Liver (tissue), 9 donors: ENCODE results near the gene DHRSX. TPM values are rescaled to one million over a fixed set of nuclear protein-coding genes. Genes with fewer than 3 reads are reported as not detected.
A peak's percentile ranks its signal among the peaks of the same experiment; 100 is the strongest.

Experiments
- DNase-seq: peaks from one replicate; pipeline ENCODE4 v3.0.0-alpha.2; 2017; ENCODE audit warnings: low spot score
- H3K27ac ChIP-seq, 2 donors: one replicate each; pipeline ENCODE4 v1.7.0; 2013; ENCODE audit warnings: inconsistent platforms in 2 of 2, low read length in 2 of 2, control low read depth in 1 of 2, low read depth in 1 of 2, mild to moderate bottlenecking in 1 of 2
- H3K27me3 ChIP-seq, 4 donors: one replicate each; pipeline versions ENCODE4 v1.6.1 to v1.7.0; 2013; ENCODE audit warnings: low read length in 3 of 4, inconsistent platforms in 1 of 4, mild to moderate bottlenecking in 1 of 4, moderate library complexity in 1 of 4; ENCODE audit not compliant: control insufficient read depth in 4 of 4, insufficient read depth in 4 of 4
- H3K36me3 ChIP-seq, 4 donors: one replicate each; pipeline versions ENCODE4 v1.6.1 to v1.7.0; 2013; ENCODE audit warnings: low read length in 3 of 4, mild to moderate bottlenecking in 3 of 4, low read depth in 1 of 4, moderate library complexity in 1 of 4; ENCODE audit not compliant: control insufficient read depth in 4 of 4, insufficient read depth in 3 of 4
- H3K4me1 ChIP-seq, 4 donors: one replicate each; pipeline versions ENCODE4 v1.6.1 to v1.7.0; 2013; ENCODE audit warnings: low read length in 3 of 4, mild to moderate bottlenecking in 3 of 4, moderate library complexity in 1 of 4; ENCODE audit not compliant: control insufficient read depth in 4 of 4, insufficient read depth in 4 of 4
- H3K4me3 ChIP-seq, 3 donors: one replicate each; pipeline versions ENCODE4 v1.6.1 to v1.7.0; 2013; ENCODE audit warnings: low read length in 3 of 3, control low read depth in 1 of 3, low read depth in 1 of 3, mild to moderate bottlenecking in 1 of 3
- H3K9ac ChIP-seq, 2 donors: one replicate each; pipeline ENCODE4 v1.7.0; 2013; ENCODE audit warnings: low read length in 2 of 2, mild to moderate bottlenecking in 2 of 2, moderate library complexity in 2 of 2, control low read depth in 1 of 2, low read depth in 1 of 2
- H3K9me3 ChIP-seq, 4 donors: one replicate each; pipeline versions ENCODE4 v1.6.1 to v1.7.0; 2013; ENCODE audit warnings: low read length in 3 of 4; ENCODE audit not compliant: control insufficient read depth in 4 of 4
- FOXA1 ChIP-seq: IDR thresholded peaks from 2 replicates; pipeline ENCODE4 v1.6.1; 2016; ENCODE audit warnings: antibody characterized with exemption
- FOXA2 ChIP-seq: IDR thresholded peaks from 2 replicates; pipeline ENCODE4 v1.6.1; 2016; ENCODE audit warnings: antibody characterized with exemption
- GABPA ChIP-seq, 2 donors: IDR thresholded peaks in 1 of 2; conservative IDR thresholded peaks in 1 of 2; 2 replicates each; pipeline ENCODE4 v1.6.1; 2016; ENCODE audit warnings: antibody characterized with exemption in 2 of 2, mild to moderate bottlenecking in 1 of 2, moderate library complexity in 1 of 2
- HNF4A ChIP-seq, 2 donors: conservative IDR thresholded peaks; 2 replicates each; pipeline ENCODE4 v1.6.1; 2016; ENCODE audit warnings: antibody characterized with exemption in 2 of 2, mild to moderate bottlenecking in 2 of 2
- JUND ChIP-seq, 2 donors: IDR thresholded peaks; 2 replicates each; pipeline ENCODE4 v1.6.1; 2016; ENCODE audit warnings: antibody characterized with exemption in 2 of 2
- RAD21 ChIP-seq, 2 donors: IDR thresholded peaks; 2 replicates each; pipeline ENCODE4 v1.6.1; 2016; ENCODE audit warnings: antibody characterized with exemption in 2 of 2, mild to moderate bottlenecking in 2 of 2
- RXRA ChIP-seq, 2 donors: IDR thresholded peaks; 2 replicates each; pipeline ENCODE4 v1.6.1; 2017 to 2018; ENCODE audit warnings: antibody characterized with exemption in 2 of 2, mild to moderate bottlenecking in 1 of 2
- SP1 ChIP-seq: IDR thresholded peaks from 2 replicates; pipeline ENCODE4 v1.6.1; 2018; ENCODE audit warnings: antibody characterized with exemption, mild to moderate bottlenecking
- YY1 ChIP-seq: IDR thresholded peaks from 2 replicates; pipeline ENCODE4 v1.6.1; 2016; ENCODE audit warnings: antibody characterized with exemption, mild to moderate bottlenecking
- WGBS: extraction: QIAGEN DNeasy Blood & Tissue Kit; methylation state at CpG from one replicate; pipeline ENCODE4 v1.1.7; 2013; 5-methylcytosine and 5-hydroxymethylcytosine counted together
- polyA plus RNA-seq, 2 donors: library from polyadenylated mRNA; stranded (reverse) in 1 of 2; unstranded in 1 of 2; fragments of 200-250 nt in 1 of 2; fragments of >200 nt in 1 of 2; fragmentation: Nextera tagmentation in 1 of 2; extraction: Ambion mirVana in 1 of 2; gene quantifications; one replicate each; pipeline versions ENCODE4 v1.2.1 to v1.2.3, GENCODE V29; 2013 to 2015
- total RNA-seq, 2 donors: library from RNA; depleted of rRNA; stranded (reverse); fragments of >200 nt; gene quantifications; one replicate each; pipeline ENCODE4 v1.2.3, GENCODE V29; 2014
- TF ChIP-seq, protein P1 (sequence below): IDR thresholded peaks from 2 replicates; pipeline ENCODE4 v1.6.1; 2016; ENCODE audit warnings: antibody characterized with exemption
- TF ChIP-seq, protein P2 (sequence below): IDR thresholded peaks from 2 replicates; pipeline ENCODE4 v1.6.1; 2016; ENCODE audit warnings: antibody characterized with exemption
- TF ChIP-seq, protein P3 (sequence below): IDR thresholded peaks from 2 replicates; pipeline ENCODE4 v1.6.1; 2016; ENCODE audit warnings: antibody characterized with exemption, mild to moderate bottlenecking
- donor health status: healthy.
- donor health status: healthy.
- donor health status: healthy.
- donor health status: healthy.
- donor health status: healthy.

Gene DHRSX
- total and polyA plus RNA-seq, 4 donors, result 17.2 to 35.2 (median 23.3) TPM

DNA sequence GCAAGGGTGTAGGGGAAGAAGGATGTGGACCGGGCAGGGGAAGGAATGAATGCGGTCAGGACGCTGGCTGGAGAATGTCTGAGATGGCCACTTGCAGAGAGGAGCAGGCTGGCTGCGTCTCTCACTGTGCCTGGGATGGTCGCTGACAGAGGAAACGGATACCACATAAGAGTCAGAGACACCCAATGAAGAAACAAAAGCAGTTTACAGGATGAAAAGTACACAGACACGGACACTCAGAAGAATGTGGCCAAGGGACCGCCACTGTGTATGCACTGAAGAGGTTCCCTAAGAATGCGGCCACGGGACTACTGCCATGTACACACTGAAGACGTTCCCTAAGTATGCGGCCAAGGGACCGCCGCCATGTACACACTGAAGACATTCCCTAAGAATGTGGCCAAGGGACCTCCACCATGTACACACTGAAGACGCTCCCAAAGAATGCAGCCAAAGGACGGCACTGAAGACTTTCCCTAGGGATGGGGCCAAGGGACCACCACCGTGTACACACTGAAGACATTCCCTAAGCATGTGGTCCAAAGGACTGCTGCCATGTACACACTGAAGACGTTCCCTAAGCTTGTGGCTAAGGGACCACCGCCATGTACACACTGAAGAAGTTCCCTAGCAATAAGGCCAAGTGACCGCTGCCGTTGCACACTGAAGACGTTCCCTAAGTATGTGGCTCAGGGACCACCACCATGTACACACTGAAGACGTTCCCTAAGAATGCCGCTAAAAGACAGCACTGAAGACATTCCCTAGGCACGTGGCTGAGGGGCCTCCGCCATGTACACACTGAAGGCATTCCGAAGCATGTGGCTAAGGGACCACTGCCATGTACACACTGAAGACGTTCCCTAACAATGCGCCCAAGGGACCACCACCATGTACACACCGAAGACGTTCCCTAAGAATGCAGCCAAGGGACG lies 32.2 kb downstream of the DHRSX start (continued):
- TF ChIP-seq, protein P1, sequence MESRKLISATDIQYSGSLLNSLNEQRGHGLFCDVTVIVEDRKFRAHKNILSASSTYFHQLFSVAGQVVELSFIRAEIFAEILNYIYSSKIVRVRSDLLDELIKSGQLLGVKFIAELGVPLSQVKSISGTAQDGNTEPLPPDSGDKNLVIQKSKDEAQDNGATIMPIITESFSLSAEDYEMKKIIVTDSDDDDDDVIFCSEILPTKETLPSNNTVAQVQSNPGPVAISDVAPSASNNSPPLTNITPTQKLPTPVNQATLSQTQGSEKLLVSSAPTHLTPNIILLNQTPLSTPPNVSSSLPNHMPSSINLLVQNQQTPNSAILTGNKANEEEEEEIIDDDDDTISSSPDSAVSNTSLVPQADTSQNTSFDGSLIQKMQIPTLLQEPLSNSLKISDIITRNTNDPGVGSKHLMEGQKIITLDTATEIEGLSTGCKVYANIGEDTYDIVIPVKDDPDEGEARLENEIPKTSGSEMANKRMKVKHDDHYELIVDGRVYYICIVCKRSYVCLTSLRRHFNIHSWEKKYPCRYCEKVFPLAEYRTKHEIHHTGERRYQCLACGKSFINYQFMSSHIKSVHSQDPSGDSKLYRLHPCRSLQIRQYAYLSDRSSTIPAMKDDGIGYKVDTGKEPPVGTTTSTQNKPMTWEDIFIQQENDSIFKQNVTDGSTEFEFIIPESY, result no peak

DNA sequence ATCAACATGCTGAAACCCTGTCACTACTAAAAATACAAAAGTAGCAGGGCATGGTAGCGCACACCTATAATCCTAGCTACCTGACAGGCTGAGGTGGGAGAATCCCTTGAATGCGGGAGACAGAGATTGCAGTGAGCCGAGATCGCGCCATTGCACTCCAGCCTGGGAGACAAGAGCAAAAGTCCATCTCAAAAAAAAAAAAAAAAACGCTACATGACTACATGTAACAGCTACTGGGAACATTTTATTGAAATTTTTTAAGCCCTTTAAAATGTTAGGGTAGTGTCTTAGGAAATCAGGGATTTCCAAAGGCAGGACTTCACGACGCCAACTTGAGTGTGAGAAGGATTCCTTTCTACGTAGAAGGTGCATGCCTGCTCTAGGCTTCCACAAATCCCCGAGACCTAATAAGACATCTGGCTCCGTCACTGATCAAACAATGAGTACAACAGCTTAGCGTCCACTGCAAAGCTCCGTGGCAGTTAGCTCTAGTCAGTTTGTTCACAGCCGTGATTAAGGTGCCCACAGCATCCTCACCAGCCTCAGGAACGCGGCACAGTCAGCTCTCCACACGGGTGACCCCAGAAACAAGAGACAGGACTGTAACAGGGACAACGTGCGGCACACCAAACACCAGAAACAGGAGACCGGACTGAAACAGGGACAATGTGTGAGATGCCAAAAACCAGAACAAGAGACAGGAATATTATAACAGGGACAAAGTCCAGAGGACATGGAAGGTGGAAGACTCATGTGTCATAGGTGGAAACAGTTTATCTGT lies 33.7 kb downstream of the DHRSX start:
- Histone ChIP-seq H3K27ac (peak overlapping the region; percentile 72 to 94), H3K9ac (peak overlapping the region in 1 of 2 donors; percentile 37), H3K36me3 (no peaks in the 10 kb centered on the region), H3K4me1 (peaks cover 0 to 12% (median 3%) of the 10 kb centered on the region in 4 donors), H3K27me3 (no peaks in the 10 kb centered on the region), H3K4me3 (peak overlapping the region in 1 of 3 donors; percentile 21), H3K9me3 (no peaks in the 10 kb centered on the region)
- 45% methylated on average over 20 of the region's 20 CpGs for WGBS
- DNase-seq, result no peak
- TF ChIP-seq, protein P2, sequence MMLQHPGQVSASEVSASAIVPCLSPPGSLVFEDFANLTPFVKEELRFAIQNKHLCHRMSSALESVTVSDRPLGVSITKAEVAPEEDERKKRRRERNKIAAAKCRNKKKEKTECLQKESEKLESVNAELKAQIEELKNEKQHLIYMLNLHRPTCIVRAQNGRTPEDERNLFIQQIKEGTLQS, result no peak
- TF ChIP-seq RAD21 (IDR thresholded peaks at IDR 0.05), result no peak
- TF ChIP-seq HNF4A (conservative IDR thresholded peaks at IDR 0.05), result peak; percentile 52 to 76
- TF ChIP-seq FOXA2, result peak; percentile 10
- peak in 1 of 2 donors; percentile 39 for TF ChIP-seq RXRA (IDR thresholded peaks at IDR 0.05)
- peak; percentile 49 for TF ChIP-seq YY1
- TF ChIP-seq SP1, result no peak
- TF ChIP-seq, protein P3, sequence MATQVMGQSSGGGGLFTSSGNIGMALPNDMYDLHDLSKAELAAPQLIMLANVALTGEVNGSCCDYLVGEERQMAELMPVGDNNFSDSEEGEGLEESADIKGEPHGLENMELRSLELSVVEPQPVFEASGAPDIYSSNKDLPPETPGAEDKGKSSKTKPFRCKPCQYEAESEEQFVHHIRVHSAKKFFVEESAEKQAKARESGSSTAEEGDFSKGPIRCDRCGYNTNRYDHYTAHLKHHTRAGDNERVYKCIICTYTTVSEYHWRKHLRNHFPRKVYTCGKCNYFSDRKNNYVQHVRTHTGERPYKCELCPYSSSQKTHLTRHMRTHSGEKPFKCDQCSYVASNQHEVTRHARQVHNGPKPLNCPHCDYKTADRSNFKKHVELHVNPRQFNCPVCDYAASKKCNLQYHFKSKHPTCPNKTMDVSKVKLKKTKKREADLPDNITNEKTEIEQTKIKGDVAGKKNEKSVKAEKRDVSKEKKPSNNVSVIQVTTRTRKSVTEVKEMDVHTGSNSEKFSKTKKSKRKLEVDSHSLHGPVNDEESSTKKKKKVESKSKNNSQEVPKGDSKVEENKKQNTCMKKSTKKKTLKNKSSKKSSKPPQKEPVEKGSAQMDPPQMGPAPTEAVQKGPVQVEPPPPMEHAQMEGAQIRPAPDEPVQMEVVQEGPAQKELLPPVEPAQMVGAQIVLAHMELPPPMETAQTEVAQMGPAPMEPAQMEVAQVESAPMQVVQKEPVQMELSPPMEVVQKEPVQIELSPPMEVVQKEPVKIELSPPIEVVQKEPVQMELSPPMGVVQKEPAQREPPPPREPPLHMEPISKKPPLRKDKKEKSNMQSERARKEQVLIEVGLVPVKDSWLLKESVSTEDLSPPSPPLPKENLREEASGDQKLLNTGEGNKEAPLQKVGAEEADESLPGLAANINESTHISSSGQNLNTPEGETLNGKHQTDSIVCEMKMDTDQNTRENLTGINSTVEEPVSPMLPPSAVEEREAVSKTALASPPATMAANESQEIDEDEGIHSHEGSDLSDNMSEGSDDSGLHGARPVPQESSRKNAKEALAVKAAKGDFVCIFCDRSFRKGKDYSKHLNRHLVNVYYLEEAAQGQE, result peak; percentile 61
- TF ChIP-seq FOXA1, result peak; percentile 12

DNA sequence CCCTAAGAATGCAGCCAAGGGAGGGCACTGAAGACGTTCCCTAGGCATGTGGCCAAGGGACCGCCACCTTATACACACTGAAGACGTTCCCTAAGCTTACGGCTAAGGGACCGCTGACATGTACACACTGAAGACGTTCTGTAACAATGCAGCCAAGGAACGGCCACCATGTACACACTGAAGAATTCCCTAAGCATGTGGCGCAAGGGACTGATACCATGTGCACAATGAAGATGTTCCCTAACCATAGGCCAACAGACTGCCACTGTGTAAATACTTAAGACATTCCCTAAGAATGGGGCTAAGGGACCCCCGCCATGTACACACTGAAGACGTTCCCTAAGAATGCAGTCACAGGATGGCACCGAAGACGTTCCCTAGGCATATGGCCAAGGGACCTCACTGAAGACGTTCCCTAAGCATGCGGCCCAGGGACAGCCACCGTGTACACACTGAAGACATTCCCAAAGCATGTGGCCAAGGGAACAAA lies 36.1 kb downstream of the DHRSX start:
- no peak overlapping the region for H3K27ac ChIP-seq
- H3K4me3 ChIP-seq, result no peak overlapping the region
- H3K9ac ChIP-seq, result no peak overlapping the region
- H3K9me3 ChIP-seq, result no peaks in the 10 kb centered on the region
- no peaks in the 10 kb centered on the region for H3K27me3 ChIP-seq
- H3K4me1 ChIP-seq, result peaks cover 0 to 19% (median 8%) of the 10 kb centered on the region in 4 donors
- no peak for DNase-seq
- 94% methylated on average over 15 of the region's 15 CpGs for WGBS
- H3K36me3 ChIP-seq, result no peaks in the 10 kb centered on the region
- TF ChIP-seq RAD21 (IDR thresholded peaks at IDR 0.05) (no peak), RXRA (IDR thresholded peaks at IDR 0.05) (no peak), JUND (IDR thresholded peaks at IDR 0.05) (no peak), FOXA1 (no peak), GABPA (IDR thresholded peaks at IDR 0.05 in 1 of 2, conservative IDR thresholded peaks at IDR 0.05 in 1 of 2) (no peak), SP1 (no peak)
- TF ChIP-seq, protein P3, result no peak
- TF ChIP-seq, protein P1, result no peak
- TF ChIP-seq, protein P2, result no peak
